Stimulated activated naive CD8-positive, alpha-beta T cell treated with anti-CD3 and anti-CD28 coated beads, Interleukin-15, Interleukin-2, amounts not matched to agents 100 ng/mL and 50 ng/mL, for 24 hours (primary cell): Measurements from ENCODE around the gene ADGRD1.

Experiments used
- H3K27ac Mint-ChIP-seq: one replicate; pipeline ENCODE4 v1.8.0; 2021; ENCODE audit warnings: mild to moderate bottlenecking, mixed read lengths
- H3K27me3 Mint-ChIP-seq: one replicate; pipeline ENCODE4 v1.8.0; 2021; ENCODE audit warnings: mixed read lengths
- H3K36me3 Mint-ChIP-seq: one replicate; pipeline ENCODE4 v1.8.0; 2021; ENCODE audit warnings: low read depth, mixed read lengths
- H3K4me1 Mint-ChIP-seq: one replicate; pipeline ENCODE4 v1.8.0; 2021; ENCODE audit warnings: low read depth, mixed read lengths
- H3K4me3 Mint-ChIP-seq: one replicate; pipeline ENCODE4 v1.8.0; 2021; ENCODE audit warnings: mild to moderate bottlenecking, mixed read lengths
- H3K9me3 Mint-ChIP-seq: one replicate; pipeline ENCODE4 v1.8.0; 2021; ENCODE audit warnings: mixed read lengths

Gene ADGRD1

DNA sequence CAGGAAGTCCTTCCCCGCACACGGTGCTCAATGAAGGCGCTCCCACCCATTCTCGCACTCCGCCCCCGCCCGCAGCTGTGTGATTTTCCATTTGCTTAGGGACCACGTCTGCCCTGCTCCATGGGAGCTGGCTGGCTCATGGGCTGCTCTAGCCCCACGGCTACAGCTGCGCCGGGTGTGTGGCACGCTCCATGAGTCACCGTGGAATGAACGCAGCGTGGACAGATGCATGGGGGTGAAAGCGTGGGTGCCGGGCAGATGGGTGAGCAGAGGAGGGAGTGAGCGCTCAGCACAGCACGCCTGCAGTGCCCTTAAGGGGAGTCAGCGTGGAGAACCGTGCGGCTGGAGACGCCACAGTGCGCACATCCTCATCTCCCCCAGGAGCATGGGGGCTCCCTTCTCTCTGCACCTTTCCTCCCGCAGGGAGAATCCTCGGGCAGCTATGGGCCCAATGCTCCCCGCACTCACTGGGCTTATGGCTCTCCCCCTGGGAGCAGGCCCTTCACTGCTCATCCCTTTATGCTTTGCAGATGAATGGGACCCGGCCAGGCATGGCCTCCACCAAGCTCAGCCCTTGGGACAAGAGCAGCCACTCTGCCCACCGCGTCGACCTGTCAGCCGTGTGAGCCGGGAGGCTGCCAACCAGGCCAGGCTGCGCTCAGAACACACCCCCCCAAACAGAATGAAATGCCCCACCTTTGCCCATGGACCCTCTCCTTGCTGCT, 185.1 kb downstream of the ADGRD1 start:
- Mint-ChIP-seq H3K4me3 (no peak overlapping the region), H3K27ac (no peak overlapping the region), H3K36me3 (no peaks in the 10 kb centered on the region), H3K4me1 (peaks cover 5% of the 10 kb centered on the region), H3K9me3 (no peaks in the 10 kb centered on the region), H3K27me3 (no peaks in the 10 kb centered on the region)

- Mint-ChIP-seq H3K36me3 (no peaks in the 10 kb centered on the region), H3K9me3 (no peaks in the 10 kb centered on the region)
Measured at GRCh38 chr12:131139363-131140068, 185.8 kb downstream of the ADGRD1 start.

GRCh38 chr12:131140069-131140435, 186.3 kb downstream of the ADGRD1 start:
- Mint-ChIP-seq H3K4me3 (no peak overlapping the region), H3K27me3 (no peaks in the 10 kb centered on the region), H3K36me3 (no peaks in the 10 kb centered on the region), H3K4me1 (peaks cover 5% of the 10 kb centered on the region), H3K9me3 (no peaks in the 10 kb centered on the region), H3K27ac (no peak overlapping the region)

More at GRCh38 chr12:131139363-131140068, 185.8 kb downstream of the ADGRD1 start:
- no peak overlapping the region for H3K4me3 Mint-ChIP-seq
- H3K27me3 Mint-ChIP-seq, result no peaks in the 10 kb centered on the region
- peaks cover 5% of the 10 kb centered on the region for H3K4me1 Mint-ChIP-seq
- H3K27ac Mint-ChIP-seq, result no peak overlapping the region

DNA sequence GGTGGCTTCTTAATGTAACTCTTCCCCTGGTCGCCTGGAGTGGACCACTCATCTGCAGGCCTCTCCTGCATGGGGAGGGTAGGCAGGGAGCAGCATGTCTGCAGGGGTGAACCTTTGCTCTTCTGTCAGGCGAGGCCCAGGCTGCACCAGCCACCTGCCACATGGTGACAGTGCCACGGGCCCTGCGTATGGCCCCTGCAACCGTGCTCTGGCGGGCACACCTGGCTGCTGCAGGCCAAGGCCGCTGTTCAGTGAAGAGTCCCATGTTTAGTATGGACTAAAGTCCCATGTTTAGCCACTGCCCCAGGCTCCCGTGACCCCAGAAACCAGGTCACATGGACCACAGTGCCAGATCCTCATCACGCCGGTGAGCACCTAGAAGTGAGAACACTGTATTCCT, 187.0 kb downstream of the ADGRD1 start:
- H3K4me3 Mint-ChIP-seq, result no peak overlapping the region
- no peaks in the 10 kb centered on the region for H3K9me3 Mint-ChIP-seq
- no peaks in the 10 kb centered on the region for H3K27me3 Mint-ChIP-seq
- H3K4me1 Mint-ChIP-seq, result peaks cover 5% of the 10 kb centered on the region
- no peak overlapping the region for H3K27ac Mint-ChIP-seq
- no peaks in the 10 kb centered on the region for H3K36me3 Mint-ChIP-seq

GRCh38 chr12:131141514-131141913, 187.8 kb downstream of the ADGRD1 start:
- no peaks in the 10 kb centered on the region for H3K9me3 Mint-ChIP-seq
- H3K4me3 Mint-ChIP-seq, result no peak overlapping the region
- no peaks in the 10 kb centered on the region for H3K27me3 Mint-ChIP-seq

DNA sequence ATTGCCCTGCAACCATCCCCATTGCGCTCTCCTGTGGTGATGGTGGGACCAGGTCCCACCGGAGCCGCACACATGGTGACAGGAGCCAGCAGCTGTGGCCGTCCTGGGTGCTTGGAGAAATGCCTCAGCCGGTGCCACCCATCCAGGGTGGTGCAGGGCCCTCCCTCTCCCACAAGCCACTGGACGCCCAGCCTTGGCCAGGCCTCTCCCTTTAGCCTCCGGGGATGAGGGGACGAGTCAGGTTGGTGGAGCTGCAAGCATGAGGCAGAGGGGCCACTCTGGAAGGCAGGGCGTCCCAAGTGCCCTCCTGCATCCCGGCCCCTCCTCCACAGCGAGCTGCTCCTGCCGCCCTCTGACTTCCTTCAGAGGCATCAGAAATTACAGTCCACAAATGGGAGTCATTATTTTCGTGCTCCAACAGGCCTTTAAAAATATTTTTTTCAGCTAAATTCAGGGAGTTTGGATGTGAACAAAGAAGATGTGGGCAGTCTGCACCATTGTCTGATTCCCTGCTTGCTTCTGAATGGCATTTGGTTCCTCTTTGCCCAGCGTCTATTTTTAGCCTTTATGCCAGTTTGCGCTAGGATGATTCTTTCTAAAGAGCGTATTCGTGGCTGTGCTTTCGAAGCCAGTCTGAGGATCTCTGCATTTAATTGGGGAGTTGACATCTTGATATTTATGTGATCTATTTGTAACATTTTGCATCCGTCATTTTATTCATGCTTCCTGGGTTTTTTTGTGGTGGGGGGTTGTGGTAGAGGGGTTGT, 189.4 kb downstream of the ADGRD1 start:
- Mint-ChIP-seq H3K9me3 (no peaks in the 10 kb centered on the region), H3K27me3 (peaks cover 5% of the 10 kb centered on the region), H3K27ac (no peak overlapping the region), H3K4me3 (no peak overlapping the region), H3K36me3 (no peaks in the 10 kb centered on the region), H3K4me1 (peaks cover 5% of the 10 kb centered on the region)

More at GRCh38 chr12:131141514-131141913, 187.8 kb downstream of the ADGRD1 start:
- peaks cover 5% of the 10 kb centered on the region for H3K4me1 Mint-ChIP-seq
- no peak overlapping the region for H3K27ac Mint-ChIP-seq
- no peaks in the 10 kb centered on the region for H3K36me3 Mint-ChIP-seq

GRCh38 chr12:131146173-131146675, 192.5 kb downstream of the ADGRD1 start:
- peaks cover 18% of the 10 kb centered on the region for H3K27me3 Mint-ChIP-seq
- H3K4me3 Mint-ChIP-seq, result no peak overlapping the region
- no peaks in the 10 kb centered on the region for H3K36me3 Mint-ChIP-seq
- H3K27ac Mint-ChIP-seq, result no peak overlapping the region
- H3K4me1 Mint-ChIP-seq, result peaks cover 5% of the 10 kb centered on the region
- H3K9me3 Mint-ChIP-seq, result no peaks in the 10 kb centered on the region

DNA sequence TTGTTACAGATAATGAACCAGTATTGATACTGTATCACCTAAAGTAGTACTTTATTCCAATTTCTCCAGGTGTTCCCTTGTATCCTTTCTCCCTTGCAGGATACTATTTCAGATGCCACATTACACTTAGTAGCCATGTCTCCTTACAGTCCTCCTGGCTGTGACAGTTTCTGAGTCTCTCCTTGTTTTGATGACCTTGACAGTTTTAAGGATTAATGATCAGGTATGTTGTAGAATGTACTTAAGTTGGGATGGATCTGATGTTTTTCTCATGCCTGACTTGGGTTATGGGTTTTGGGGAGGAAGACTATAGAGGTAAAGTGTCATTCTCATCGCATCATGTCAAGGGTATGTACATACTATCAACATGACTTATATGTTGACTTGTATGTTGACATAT, 193.6 kb downstream of the ADGRD1 start:
- H3K36me3 Mint-ChIP-seq, result no peaks in the 10 kb centered on the region
- H3K27me3 Mint-ChIP-seq, result peaks cover 19% of the 10 kb centered on the region

DNA sequence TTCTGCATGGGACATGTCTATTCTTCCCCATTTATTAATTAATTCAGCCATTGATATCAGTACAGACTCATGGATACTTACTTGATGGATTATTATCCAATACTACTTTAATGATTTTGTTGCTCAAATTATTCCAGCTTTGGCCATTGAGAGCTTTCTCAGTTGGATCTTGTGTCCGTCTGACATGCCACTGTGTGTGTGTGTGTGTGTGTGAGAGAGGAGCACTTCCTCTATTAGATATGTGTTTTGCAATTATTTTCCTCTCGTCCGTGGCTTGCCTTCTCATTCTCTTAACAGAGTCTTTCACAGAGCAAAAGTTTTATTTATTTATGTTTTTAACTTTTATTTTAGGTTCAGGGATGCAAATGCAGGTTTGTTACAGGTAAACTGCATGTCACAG, 194.2 kb downstream of the ADGRD1 start:
- no peak overlapping the region for H3K4me3 Mint-ChIP-seq
- peaks cover 5% of the 10 kb centered on the region for H3K4me1 Mint-ChIP-seq
- H3K36me3 Mint-ChIP-seq, result no peaks in the 10 kb centered on the region
- no peaks in the 10 kb centered on the region for H3K9me3 Mint-ChIP-seq
- no peak overlapping the region for H3K27ac Mint-ChIP-seq
- H3K27me3 Mint-ChIP-seq, result peaks cover 22% of the 10 kb centered on the region

More for the DNA sequence above, 193.6 kb downstream of the ADGRD1 start:
- H3K9me3 Mint-ChIP-seq, result no peaks in the 10 kb centered on the region
- H3K27ac Mint-ChIP-seq, result no peak overlapping the region
- H3K4me1 Mint-ChIP-seq, result peaks cover 5% of the 10 kb centered on the region
- H3K4me3 Mint-ChIP-seq, result no peak overlapping the region

DNA sequence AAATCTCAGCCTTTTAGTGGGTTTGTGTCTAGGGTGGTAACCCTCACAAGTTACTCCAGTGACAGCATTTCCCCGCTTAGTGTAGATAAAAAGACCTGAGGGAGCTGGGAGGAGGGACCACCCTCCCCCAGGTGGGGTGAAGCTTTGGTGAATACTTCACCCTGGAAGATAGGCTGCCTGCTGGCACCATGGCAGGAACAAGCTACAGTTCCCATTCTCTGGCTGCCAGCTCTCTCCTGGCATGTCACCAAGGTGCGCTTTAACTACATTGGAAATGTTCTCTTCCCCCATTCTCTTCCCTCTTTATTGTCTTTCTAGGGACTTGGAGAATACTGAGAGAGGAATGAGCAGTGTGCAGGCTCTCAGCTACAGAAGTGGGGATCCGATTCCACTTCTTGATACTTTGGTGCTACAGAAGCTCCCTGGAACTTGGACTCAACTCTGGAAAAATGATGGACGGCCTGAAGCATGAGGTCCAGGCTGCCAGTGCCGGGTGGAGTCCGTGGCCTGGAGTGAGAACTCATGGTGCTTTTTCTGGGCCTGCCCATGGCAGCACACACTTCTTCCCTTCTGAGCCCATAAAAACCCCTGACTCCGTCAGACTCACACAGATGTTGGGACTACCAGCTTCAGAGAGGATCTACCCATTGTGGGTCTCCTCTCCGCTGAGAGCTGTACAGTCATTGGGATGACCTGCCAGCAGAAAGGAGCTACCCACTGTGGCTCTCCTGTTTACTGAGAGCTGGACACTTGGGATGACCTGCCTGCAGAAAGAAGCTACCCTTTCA, 198.0 kb downstream of the ADGRD1 start:
- peaks cover 35% of the 10 kb centered on the region for H3K27me3 Mint-ChIP-seq
- no peaks in the 10 kb centered on the region for H3K36me3 Mint-ChIP-seq
- no peak overlapping the region for H3K4me3 Mint-ChIP-seq
- H3K4me1 Mint-ChIP-seq, result no peaks in the 10 kb centered on the region
- H3K27ac Mint-ChIP-seq, result no peak overlapping the region
- H3K9me3 Mint-ChIP-seq, result no peaks in the 10 kb centered on the region

DNA sequence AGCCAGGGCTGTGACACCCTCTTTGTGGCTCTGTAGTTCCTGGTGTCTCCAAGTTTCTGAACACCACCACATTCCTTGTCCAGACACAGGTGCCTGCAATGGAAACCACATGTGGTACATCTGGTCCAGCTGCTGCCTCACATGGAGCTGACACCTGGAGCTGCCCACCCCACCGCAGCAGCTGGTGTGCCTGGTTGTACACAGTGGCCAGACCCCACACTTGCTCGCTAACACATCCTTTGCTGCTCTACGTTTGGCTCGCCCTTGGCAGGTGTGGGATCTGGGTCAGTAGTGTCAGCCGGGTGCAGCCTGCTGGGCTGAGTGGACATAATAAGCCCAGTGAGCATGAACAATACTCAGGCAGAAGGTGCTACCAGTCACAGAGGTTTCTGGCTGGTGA, 198.9 kb downstream of the ADGRD1 start:
- H3K27me3 Mint-ChIP-seq, result peaks cover 31% of the 10 kb centered on the region
- no peak overlapping the region for H3K4me3 Mint-ChIP-seq
- H3K27ac Mint-ChIP-seq, result no peak overlapping the region
- no peaks in the 10 kb centered on the region for H3K36me3 Mint-ChIP-seq
- H3K4me1 Mint-ChIP-seq, result no peaks in the 10 kb centered on the region
- H3K9me3 Mint-ChIP-seq, result no peaks in the 10 kb centered on the region

- no peaks in the 10 kb centered on the region for H3K9me3 Mint-ChIP-seq
- H3K27me3 Mint-ChIP-seq, result peaks cover 31% of the 10 kb centered on the region
- no peak overlapping the region for H3K27ac Mint-ChIP-seq
- no peaks in the 10 kb centered on the region for H3K36me3 Mint-ChIP-seq
- H3K4me1 Mint-ChIP-seq, result no peaks in the 10 kb centered on the region
- no peak overlapping the region for H3K4me3 Mint-ChIP-seq
Measured at GRCh38 chr12:131153016-131153415, 199.3 kb downstream of the ADGRD1 start.

- Mint-ChIP-seq H3K4me3 (no peak overlapping the region), H3K4me1 (no peaks in the 10 kb centered on the region), H3K27ac (no peak overlapping the region), H3K9me3 (no peaks in the 10 kb centered on the region), H3K27me3 (peaks cover 27% of the 10 kb centered on the region), H3K36me3 (no peaks in the 10 kb centered on the region)
Measured at GRCh38 chr12:131153956-131154355, 200.2 kb downstream of the ADGRD1 start.

GRCh38 chr12:131155131-131155530, 201.4 kb downstream of the ADGRD1 start:
- H3K27me3 Mint-ChIP-seq, result peaks cover 27% of the 10 kb centered on the region
- no peaks in the 10 kb centered on the region for H3K9me3 Mint-ChIP-seq
- no peak overlapping the region for H3K27ac Mint-ChIP-seq
- no peak overlapping the region for H3K4me3 Mint-ChIP-seq
- no peaks in the 10 kb centered on the region for H3K4me1 Mint-ChIP-seq
- H3K36me3 Mint-ChIP-seq, result no peaks in the 10 kb centered on the region
